Cerebellar nuclear complex (tissue), 1 donor: ENCODE results near the gene SEPTIN3.

Experiments
- DNase-seq, 2 experiments: peaks; one replicate each; lab custom pipeline; 2025; lab: John Stamatoyannopoulos, UW

Gene SEPTIN3

GRCh38 chr22:42016111-42016510 is 46.9 kb downstream of the SEPTIN3 start:
- no peak for DNase-seq

- DNase-seq, result no peak
These were observed 49.0 kb downstream of the SEPTIN3 start for GRCh38 chr22:42018224-42018623.
